Inflammatory macrophage (primary cell): Measurements from ENCODE around the gene LENG8.
A peak's percentile ranks its signal among the peaks of the same experiment; 100 is the strongest.

ENCODE experiments used
- DNase-seq, 2 donors: peaks; one replicate each; pipeline ENCODE4 v3.0.0-alpha.2; 2020 to 2022
- total RNA-seq, 18 experiments: gene quantifications; one replicate each; lab custom pipeline; 2026; ENCODE audit warnings: mixed read lengths in 6 of 18, inconsistent platforms in 2 of 18; lab: John Stamatoyannopoulos, UW

LENG8 gene
- 23.7 to 137 (median 57.0) reads per million in 18 experiments for total RNA-seq

GRCh38 chr19:54448774-54449700 is at the start of gene LENG8:
Gene LENG8 (plus strand): TSS chr19:54449199. CDS start chr19:54451345, 2,146 bp downstream.
- DNase-seq: peak; percentile 98 to 100

DNA sequence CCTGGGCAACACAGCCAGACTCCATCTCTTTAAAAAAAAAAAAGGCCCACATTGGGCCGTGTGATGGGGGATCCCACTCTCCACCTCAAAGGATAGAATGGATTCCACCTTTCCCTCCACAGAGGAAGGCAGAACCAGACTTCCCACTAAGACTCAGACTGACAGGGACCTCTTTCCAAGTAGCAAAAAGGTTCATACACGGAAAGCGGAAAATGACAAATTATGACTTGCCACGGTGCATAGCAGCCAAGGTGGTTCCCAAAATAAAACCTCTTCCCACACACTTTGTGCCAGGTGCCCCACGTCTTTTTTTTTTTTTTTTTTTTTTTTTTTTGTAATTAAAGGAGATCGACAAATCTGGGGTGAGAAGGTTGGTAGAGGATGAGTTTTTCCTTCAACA is 48.1 kb upstream of the LENG8 start:
- no peak for DNase-seq

DNA sequence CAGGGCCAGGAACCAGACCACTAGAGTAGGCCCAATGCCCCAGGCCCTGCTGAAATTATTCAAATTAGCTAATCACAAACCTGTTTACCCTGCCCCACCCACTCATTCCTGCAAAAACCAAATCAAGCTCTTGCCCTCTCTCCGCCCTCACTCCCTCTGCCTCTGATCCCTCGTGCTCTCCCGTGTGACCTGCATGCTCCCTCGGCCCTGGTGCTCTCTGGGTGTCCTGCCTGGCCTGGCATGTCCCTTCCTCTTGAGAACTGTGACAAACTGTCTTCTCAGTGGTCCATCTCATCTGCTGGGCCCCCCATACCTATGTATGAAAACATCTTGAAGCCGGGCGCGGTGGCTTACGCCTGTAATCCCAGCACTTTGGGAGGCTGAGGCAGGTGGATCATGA is 45.9 kb upstream of the LENG8 start:
- no peak for DNase-seq

DNA sequence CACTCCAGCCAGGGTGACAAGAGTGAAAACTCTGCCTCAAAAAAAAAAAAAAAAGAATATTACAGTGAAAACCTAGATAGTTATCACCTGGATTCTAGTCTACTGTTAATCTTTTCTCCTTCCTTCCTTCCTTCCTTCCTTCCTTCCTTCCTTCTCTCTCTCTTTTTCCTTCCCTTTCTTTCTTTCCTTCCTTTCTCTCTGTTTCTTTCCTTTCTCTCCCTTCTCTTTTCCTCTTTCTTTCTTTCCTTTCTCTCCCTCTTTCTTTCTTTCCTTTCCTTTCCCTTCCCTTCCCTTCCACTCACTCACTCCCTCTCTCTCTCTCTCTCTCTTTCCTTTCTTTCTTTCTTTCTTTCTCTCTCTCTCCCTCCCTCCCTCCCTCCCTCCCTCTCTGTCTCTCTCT is 43.4 kb upstream of the LENG8 start:
- DNase-seq: no peak

DNA sequence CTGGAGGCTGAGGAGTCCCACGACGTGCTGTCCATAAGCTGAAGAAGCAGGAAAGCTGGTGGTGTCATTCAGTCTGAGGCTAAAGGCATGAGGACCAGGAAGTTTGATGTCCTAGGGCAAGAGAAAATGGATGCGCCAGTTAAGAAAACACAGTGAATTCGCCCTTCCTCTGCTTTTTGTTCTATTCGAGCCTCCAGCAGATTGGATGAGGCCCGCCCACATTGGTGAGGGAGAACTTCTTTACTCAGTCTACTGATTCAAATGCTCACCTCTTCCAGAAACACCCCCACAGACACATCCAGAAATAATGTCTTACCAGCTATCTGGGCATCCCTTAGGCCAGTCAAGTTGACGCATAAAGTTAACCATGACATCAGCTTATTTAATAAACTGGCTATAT is 41.2 kb upstream of the LENG8 start:
- no peak for DNase-seq

GRCh38 chr19:54408456-54409026 is 40.5 kb upstream of the LENG8 start:
- no peak for DNase-seq

DNA sequence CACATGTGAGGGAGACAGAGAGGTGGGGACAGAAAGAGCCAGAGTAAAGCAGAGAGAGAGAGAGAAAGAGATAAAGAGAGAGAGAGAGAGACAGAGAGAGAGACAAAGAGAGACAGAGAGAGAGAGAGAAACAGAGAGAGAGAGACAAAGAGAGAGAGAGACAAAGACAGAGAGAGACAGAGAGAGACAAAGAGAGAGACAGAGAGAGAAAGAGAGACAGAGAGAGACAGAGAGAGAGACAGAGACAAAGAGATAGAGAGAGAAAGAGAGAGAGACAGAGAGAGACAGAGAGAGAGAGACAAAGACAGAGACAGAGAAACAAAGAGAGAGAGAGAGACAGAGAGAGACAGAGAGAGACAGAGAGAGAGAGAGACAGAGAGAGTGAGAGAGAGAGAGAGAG is 38.0 kb upstream of the LENG8 start:
- no peak for DNase-seq

GRCh38 chr19:54412877-54413276 is 36.1 kb upstream of the LENG8 start:
- no peak for DNase-seq

DNA sequence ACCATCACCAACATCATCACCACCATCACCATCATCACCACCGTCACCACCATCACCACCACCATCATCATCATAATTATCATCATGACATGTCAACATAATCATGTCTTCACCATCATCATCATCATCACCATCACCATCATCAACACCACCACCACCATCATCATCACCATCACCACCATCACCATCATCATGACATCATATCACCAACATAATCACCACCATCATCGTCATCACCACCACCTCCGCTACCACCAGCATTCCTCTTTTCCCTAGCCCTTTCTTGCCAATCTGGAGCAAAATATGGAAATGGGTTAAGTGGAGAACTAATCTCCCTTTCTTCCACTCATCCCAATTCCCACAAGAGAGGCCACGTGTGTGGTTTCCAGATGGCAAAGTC is 34.8 kb upstream of the LENG8 start:
- DNase-seq: no peak

DNA sequence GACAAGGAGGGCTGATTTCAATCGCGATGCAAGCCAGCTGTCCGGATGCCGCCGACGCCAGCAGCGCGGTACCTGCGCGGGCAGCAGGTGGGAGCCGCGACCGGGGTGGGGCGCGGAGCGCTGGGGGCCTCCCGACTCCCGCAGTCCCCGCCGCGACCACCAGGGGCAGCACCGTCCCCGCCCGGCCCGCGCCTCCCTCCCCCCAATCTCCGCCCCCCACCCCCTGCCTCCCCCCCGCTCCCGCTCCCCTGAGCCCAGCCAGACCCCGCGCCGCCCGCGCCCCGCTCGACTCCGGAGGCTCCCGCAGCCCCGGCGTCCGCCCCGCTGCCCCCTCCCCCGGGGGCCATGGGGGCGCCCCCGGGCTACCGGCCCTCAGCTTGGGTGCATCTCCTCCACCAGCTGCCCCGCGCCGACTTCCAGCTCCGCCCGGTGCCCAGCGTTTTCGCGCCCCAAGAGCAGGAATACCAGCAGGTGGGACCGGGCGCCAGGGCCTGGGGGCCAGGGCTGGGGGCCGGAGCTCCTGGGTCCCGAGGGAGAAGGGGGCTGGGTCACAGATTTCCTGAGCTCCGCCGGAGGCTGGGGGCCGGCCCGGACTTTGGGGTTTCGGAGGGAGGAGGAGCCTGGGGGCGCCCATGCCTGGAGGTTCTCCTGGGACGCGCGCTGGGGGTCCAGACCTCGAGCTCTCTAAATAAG is 33.6 kb upstream of the LENG8 start, which contains the start of gene TTYH1:
Gene TTYH1, plus strand, starts transcription at position 257 of the 693 bp plus-strand sequence. Its CDS starts 89 bp downstream, at position 346.
- DNase-seq: no peak

DNA sequence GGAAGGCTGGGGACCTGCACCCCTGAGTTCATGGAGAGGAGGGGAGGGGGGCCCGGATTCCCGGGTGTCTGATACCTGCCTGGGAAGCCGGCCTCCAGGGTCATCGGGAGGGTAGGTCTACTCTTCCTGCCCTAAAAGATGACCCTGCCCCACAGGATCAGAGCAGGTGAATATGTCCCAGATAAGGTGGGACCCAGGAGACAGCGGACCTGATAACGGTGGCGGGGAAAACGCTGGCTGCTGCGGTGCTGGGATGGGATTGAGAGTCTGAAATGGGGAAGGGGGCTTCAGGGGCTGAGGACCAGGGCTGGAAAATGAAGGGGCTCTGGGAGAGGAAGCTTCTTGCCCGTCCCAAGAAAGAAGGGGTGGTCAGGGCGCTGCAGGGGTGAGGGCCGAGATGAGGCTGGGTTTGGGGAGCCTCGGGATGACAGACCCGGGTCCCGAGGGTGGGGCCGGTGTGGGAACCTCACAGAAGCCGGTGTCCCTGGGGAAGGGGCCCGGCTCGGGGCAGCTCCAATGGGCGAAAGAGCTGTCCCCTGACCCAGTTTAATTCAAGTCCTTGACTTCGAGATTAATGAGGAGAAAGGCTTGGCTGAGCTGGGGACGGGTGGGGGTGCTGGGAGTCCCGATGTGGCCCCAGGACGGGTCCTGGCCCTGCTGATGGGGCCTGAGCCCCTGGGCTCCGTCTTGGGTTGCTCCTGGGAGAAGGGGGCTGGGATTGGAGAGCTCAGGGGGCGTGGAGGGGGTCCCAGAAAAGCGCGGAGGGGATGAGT is 32.9 kb upstream of the LENG8 start:
- no peak for DNase-seq

GRCh38 chr19:54416695-54417491 is 32.1 kb upstream of the LENG8 start:
- DNase-seq: no peak

DNA sequence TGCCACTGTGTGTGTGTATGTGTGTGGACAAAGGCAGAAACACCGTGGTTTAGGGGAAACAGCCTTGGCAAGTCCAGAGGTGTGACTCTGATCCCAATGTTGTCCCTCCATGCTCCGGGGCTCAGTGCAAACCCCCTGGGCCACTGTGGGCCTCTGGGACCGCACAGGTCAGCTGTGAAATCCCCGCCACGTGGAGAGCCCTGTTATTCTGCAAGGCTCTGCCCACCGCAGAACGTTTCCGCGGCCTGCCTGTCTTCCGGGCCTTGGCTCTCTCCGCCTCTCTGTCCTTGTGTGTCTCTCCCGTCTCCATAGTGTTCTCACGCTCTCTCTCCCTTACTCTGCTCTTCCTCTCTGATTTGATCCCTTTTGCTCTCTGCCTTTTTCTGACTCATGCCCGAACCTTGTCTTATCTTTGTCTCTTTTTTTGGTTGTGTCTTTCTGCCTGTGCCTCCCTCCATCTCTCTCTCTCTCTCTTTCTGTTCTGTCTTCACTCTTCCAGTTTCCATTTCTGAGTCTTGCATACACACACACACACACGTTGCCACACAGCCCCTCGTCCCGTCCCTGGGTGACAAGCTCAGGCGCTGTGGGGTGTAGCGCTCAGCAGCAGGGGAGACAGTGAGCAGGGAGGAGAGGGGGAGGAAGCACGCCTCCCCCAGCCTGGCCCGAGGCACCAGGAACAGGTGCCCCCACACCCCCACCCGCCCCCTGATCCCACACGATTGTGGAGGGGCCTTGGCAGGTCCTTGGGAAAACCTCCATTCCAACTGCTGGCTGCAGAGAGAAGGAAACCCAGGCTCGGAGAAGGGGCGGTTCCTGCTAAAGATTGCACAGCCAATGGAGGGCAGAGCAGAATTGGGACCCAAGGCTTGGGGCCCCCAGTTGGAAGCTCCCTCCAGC is 30.7 kb upstream of the LENG8 start:
- DNase-seq: peak; percentile 4 to 14

DNA sequence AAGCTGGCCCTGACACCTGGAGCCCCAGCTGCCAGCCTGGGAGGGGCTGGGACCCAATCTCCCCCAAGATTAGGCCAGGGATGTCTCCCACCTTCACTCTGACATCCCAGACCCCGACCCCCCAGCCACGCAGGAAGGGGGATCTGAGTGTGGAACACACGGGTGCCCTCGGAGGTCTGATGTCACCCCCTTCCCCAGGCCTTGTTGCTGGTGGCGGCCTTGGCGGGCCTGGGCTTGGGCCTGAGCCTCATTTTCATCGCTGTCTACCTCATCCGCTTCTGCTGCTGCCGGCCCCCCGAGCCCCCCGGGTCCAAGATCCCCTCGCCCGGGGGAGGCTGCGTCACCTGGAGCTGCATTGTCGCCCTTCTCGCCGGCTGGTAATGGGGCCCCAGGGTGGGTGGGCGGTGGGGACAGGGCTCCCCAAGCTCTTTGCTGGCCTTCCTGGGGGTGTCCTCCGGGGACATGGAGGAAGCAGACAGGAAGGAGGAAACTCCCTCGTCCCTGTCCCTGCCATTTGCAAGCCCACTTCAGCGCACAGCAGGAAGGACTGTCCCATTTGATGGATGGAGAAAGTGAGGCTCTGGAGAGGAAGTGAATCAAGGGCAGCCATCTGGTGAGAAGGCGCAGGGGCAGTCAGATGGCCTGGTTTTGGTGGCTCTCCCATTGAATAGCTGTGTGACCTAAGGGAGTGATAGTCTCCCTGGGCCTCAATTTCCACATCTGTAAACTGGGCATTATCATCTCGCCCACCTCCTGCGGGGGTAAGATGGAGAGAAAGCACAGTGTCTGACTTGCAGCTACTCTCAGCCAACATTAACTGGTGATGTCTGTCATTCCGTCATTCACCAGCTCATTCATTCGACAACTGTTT is 29.8 kb upstream of the LENG8 start:
- no peak for DNase-seq

DNA sequence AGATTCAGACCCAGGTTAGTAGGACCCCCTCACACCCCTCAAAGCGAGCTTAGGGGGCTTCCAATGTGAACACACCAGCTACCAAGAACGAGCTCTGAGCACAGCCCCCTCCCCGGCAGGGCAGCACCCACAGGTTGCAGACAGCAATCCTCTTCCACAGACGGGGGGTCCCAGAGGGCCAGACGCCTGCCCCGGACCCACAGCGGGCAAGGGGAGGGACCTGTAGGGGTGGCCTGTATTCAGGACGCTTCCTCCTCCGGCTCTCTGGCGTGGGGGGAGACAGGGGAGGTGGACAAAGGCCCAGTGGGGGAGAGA is 29.0 kb upstream of the LENG8 start:
- DNase-seq: no peak

DNA sequence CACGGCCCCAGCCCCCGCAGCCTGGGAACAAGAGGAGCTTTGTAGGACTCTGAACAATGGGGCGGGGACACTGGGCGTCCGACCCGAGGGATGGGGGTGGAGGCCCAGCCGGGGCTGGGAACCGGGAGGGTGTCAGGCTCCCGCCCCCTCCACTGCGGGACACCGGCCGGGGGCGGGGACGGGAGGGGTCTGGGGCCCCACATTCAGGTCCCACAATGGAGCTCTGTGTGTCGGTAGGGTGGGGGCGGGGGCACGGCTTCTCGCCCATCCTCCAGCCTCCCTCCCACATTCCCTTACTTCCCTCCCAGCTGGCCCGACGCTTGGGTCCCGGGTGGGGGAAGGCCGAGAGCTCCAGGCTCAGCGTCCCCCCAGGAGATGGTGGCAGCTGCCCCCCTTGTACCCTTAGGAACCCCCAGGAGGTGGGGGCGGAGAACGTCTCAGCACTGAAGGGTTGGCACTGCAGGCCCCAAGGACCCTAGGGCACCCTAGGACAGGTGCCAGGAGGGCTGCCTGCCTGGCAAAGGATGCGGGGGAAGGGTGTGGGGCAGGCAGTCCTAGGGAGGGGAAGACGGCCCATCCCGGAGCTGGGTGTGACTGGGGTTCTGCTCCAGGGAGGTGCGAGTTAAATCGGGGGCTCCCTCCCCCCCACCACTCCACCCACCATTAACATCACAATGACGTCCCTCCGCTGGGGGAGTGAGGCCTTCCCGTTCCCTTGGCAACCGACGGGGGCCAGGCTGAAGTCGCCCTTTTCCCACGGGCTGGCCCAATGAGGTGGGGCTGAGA is 28.4 kb upstream of the LENG8 start:
- no peak for DNase-seq

DNA sequence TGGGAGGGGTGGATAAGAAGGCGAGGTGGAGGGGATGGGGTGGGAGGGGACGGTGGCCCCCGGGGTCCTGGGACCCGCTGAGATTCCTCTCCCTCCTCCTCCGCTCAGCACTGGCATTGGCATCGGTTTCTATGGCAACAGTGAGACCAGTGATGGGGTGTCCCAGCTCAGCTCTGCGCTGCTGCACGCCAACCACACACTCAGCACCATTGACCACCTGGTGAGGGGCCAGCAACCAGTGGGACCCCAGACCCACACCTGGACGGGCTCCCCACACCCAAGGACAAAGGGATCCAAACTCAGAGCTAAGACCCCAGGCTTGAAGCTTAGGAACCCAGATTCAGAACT is 27.9 kb upstream of the LENG8 start:
- no peak for DNase-seq

- DNase-seq: no peak
These were observed 27.5 kb upstream of the LENG8 start for GRCh38 chr19:54421521-54421920.

DNA sequence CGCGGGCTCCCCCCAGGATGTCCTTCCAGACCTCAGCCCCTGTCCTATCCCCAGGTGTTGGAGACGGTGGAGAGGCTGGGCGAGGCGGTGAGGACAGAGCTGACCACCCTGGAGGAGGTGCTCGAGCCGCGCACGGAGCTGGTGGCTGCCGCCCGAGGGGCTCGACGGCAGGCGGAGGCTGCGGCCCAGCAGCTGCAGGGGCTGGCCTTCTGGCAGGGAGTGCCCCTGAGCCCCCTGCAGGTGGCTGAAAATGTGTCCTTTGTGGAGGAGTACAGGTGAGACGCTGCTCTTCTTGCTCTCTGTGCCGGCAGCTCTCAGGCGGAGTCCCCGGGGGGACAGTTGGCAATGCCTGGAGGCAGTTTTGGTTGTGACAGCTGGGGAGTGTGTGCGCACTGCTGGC is 26.9 kb upstream of the LENG8 start:
- DNase-seq: no peak
